GM12865 (cell line): ENCODE measurements around the gene DPP6.

Source experiments
- DNase-seq: peaks from one replicate; pipeline ENCODE4 v3.0.0; 2010; ENCODE audit warnings: low read depth
- H3K4me3 ChIP-seq: 2 replicates; pipeline ENCODE4 v1.5.1; 2011; ENCODE audit warnings: mild to moderate bottlenecking, low read depth, low read length, control low read depth
- TF ChIP-seq, protein P1 (sequence below): IDR thresholded peaks from 2 replicates; pipeline ENCODE4 v1.5.1; 2011; ENCODE audit warnings: low read length, control low read depth, low read depth, inconsistent platforms; ENCODE audit not compliant: insufficient read depth; ENCODE audit errors: missing control alignments

Gene DPP6

DNA sequence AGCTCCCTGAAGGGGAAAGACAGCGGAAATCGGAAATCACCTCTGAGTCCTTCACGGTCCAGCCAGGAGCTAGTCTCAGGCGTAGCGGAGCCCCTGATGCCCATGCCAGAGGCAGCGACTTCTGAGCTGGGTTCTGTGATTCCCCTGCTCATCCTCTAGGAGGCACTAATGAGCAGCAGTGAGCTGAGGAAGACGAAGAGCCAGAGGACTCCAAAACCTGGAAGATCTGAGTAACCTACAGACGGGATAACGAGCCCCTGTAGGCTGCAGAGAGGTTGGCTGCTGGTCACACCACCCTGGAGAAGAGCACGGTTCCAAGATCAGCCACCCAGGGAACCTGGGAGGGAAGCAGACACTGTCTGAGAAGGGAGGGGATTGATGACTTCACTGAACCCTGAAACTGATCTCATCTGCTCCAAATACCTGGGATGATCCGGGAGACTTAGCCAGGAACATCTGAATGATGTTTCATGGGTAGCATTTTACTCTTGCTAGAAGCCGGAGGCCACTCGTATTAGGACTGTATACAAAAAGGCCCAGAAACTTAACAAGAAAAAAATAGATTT, 646.6 kb downstream of the DPP6 start:
- H3K4me3 ChIP-seq = no peak overlapping the region
- peak; percentile 22 for DNase-seq
- TF ChIP-seq, protein P1, sequence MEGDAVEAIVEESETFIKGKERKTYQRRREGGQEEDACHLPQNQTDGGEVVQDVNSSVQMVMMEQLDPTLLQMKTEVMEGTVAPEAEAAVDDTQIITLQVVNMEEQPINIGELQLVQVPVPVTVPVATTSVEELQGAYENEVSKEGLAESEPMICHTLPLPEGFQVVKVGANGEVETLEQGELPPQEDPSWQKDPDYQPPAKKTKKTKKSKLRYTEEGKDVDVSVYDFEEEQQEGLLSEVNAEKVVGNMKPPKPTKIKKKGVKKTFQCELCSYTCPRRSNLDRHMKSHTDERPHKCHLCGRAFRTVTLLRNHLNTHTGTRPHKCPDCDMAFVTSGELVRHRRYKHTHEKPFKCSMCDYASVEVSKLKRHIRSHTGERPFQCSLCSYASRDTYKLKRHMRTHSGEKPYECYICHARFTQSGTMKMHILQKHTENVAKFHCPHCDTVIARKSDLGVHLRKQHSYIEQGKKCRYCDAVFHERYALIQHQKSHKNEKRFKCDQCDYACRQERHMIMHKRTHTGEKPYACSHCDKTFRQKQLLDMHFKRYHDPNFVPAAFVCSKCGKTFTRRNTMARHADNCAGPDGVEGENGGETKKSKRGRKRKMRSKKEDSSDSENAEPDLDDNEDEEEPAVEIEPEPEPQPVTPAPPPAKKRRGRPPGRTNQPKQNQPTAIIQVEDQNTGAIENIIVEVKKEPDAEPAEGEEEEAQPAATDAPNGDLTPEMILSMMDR = peak; percentile 61

DNA sequence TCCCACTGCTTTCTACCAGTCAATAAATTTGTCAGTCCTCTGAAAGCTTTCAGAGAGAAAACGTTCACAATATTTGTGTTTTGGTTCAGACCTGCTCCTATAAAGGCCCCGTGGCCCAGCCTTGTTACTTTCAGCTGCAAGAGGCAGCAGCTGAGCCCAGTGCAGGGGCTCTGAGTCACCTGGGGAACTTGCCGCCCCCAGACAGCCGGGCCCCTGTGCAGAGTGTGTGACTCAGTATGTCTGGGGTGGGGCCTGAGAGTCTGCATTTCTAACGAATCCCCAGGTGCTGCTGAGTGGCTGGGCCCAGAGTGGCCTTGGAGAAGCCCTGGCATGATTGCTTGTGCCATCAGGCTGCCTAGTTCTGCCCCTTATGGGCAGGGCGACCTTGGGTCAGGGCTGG, 647.2 kb downstream of the DPP6 start:
- no peak overlapping the region for H3K4me3 ChIP-seq
- DNase-seq = no peak
- TF ChIP-seq, protein P1 = no peak

DNA sequence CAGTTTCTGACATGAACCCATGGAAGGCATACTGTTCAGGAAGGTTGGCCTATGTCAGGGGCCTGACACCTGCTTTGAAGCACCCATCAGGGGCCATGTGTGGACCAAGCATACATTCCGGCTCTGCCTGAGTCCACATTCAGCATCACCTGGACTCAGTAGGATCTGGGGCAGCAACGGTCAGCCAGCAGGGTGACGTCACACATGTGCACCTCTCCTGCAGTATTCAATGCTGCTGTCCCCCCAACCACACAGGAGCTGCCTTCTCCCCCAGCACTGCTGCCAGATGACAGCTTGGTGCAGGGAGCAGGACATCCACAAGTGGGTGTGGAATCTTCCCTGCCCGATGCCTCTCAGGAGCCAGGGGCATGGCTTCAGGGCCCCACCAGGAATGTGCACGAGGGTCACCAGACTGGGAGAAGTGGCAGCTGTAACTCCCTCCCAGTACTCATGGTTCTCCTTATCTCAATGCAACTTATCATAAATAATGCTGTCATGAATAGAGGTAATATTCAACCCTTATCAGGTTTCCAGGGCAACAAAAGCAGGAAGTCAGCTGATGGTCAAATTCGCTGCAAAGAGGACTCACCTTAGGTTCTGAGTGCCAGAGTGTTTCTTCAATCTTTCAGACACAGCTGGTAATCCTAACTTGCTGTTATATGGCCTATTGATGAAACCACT, 657.8 kb downstream of the DPP6 start:
- DNase-seq = no peak
- TF ChIP-seq, protein P1 = no peak
- H3K4me3 ChIP-seq = no peak overlapping the region

DNA sequence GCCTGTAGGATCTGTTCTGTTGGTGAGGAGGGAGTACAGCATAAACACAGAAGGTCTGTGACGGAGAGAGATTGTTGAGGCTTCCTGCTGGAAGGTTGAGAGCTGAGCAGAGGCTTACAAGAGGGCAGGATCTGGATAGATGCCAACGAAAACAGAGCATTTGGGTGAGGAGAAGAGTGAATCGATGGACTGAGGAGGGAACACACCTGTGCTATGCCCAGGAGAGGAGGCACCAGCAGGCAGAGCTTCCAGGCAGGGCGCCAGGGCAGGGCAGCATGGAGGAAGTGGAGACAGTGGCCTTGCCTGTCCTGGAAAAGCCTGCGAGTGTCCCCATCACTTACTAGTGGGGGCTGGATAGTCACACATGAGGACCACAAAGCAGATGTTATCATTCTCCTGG, 667.8 kb downstream of the DPP6 start:
- DNase-seq = no peak
- TF ChIP-seq, protein P1 = no peak
- no peak overlapping the region for H3K4me3 ChIP-seq

DNA sequence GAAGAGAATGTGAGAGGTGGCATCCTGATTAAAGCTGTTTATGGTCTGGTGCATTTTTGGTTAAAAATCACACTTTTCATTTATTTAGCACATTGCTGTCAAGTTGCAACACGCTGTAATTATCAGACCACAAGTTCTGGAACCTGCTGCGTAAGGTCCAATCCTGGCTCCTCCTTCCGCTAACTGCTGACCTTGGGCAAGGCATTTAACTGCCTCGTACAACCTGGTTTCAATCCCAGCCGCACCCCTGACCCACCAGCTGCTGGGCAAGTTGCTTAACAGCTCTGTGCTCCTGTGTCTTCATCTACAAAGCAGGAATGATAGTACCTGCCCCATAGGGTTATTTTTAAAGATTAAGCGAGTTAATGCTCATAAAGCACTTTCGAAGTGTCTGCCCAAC, 668.9 kb downstream of the DPP6 start:
- no peak for DNase-seq
- TF ChIP-seq, protein P1 = no peak
- H3K4me3 ChIP-seq = no peak overlapping the region

DNA sequence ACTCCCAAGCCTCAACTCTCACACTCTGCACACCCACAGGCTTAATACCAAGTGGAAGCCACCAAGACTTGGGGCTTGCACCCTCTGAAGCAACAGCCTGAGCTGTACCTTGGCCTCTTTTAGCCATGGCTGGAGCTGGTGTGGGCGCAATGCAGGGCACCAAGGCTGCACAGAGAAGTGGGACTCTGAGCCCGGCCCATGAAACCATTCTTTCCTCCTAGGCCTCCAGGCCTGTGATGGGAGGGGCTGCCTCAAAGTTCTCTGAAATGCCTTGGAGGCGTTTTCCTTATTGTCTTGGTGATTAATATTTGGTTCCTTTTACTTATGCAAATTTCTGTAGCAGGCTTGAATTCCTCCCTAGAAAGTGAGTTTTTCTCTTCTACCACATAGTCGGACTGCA, 674.2 kb downstream of the DPP6 start:
- TF ChIP-seq, protein P1 = no peak
- DNase-seq = no peak
- H3K4me3 ChIP-seq = no peak overlapping the region

DNA sequence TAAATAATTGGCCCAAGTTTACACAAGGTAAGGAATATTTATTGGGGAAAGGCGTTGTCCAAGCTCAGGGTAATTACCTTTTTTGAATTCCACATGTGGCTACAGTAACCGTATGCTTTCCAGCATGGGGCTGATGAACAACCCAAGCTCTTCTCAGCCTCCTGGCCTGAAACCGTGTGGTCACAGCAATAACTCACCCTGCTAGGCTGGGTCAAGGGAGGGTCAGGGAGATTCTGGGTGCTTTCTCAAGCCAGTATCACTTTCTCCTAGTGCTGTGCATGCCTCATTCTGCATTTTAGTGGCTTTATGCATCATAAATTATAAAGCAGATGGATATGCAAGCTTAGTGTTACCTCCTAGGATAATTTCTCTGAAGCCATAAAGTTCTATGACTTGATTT, 676.9 kb downstream of the DPP6 start:
- TF ChIP-seq, protein P1 = no peak
- no peak overlapping the region for H3K4me3 ChIP-seq
- DNase-seq = no peak
